Mesendoderm (in vitro differentiated cells): ENCODE data around the gene SLC25A23.

Experiments
- DNase-seq: peaks from one replicate; pipeline ENCODE4 v3.0.0; 2013
- H2AK5ac ChIP-seq: 2 replicates; pipeline ENCODE4 v1.6.1; 2013; ENCODE audit warnings: low read length, inconsistent platforms
- H2BK120ac ChIP-seq: 2 replicates; pipeline ENCODE4 v1.6.1; 2013; ENCODE audit warnings: low read depth, mild to moderate bottlenecking, low read length, moderate library complexity, mixed read lengths
- H2BK15ac ChIP-seq: replicated peaks from 2 replicates; pipeline ENCODE4 v1.6.1; 2013; ENCODE audit warnings: low read depth, mild to moderate bottlenecking, moderate library complexity
- H2BK5ac ChIP-seq: 2 replicates; pipeline ENCODE4 v1.6.1; 2013; ENCODE audit warnings: low read length, inconsistent platforms
- H3K18ac ChIP-seq: 2 replicates; pipeline ENCODE4 v1.6.1; 2013; ENCODE audit warnings: mild to moderate bottlenecking, low read length, mixed read lengths
- H3K23ac ChIP-seq: one replicate; pipeline ENCODE4 v1.6.1; 2013; ENCODE audit warnings: low read length
- H3K27ac ChIP-seq: 2 replicates; pipeline ENCODE4 v1.5.1; 2013; ENCODE audit warnings: low read depth, mild to moderate bottlenecking, inconsistent platforms, low read length, moderate library complexity
- H3K27me3 ChIP-seq: 2 replicates; pipeline ENCODE4 v1.6.1; 2013; ENCODE audit warnings: low read length, control low read depth, mild to moderate bottlenecking, inconsistent platforms; ENCODE audit not compliant: insufficient read depth, poor library complexity
- H3K36me3 ChIP-seq: 2 replicates; pipeline ENCODE4 v1.6.1; 2013; ENCODE audit warnings: low read length, inconsistent platforms; ENCODE audit not compliant: control insufficient read depth, insufficient read depth
- H3K4ac ChIP-seq: one replicate; pipeline ENCODE4 v1.6.1; 2013; ENCODE audit warnings: low read depth, mild to moderate bottlenecking, low read length, moderate library complexity
- H3K4me1 ChIP-seq: 2 replicates; pipeline ENCODE4 v1.6.1; 2013; ENCODE audit warnings: low read depth, low read length, inconsistent platforms; ENCODE audit not compliant: control insufficient read depth
- H3K4me2 ChIP-seq: 2 replicates; pipeline ENCODE4 v1.6.1; 2013; ENCODE audit warnings: low read length
- H3K4me3 ChIP-seq: 2 replicates; pipeline ENCODE4 v1.5.1; 2013; ENCODE audit warnings: mild to moderate bottlenecking, low read length
- H3K56ac ChIP-seq: one replicate; pipeline ENCODE4 v1.6.1; 2013; ENCODE audit warnings: low read length
- H3K79me1 ChIP-seq: 2 replicates; pipeline ENCODE4 v1.6.1; 2013; ENCODE audit warnings: low read length, inconsistent platforms
- H3K79me2 ChIP-seq: 2 replicates; pipeline ENCODE4 v1.6.1; 2013; ENCODE audit warnings: mild to moderate bottlenecking, low read length; ENCODE audit not compliant: control insufficient read depth, insufficient read depth
- H3K9ac ChIP-seq: 2 replicates; pipeline ENCODE4 v1.6.1; 2013; ENCODE audit warnings: low read length, inconsistent platforms
- H4K5ac ChIP-seq: one replicate; pipeline ENCODE4 v1.6.1; 2013; ENCODE audit warnings: low read length
- H4K8ac ChIP-seq: one replicate; pipeline ENCODE4 v1.6.1; 2013; ENCODE audit warnings: low read depth, mild to moderate bottlenecking, control low read depth, low read length, moderate library complexity
- WGBS: extraction: QIAGEN DNeasy Blood & Tissue Kit; methylation state at CpG from one replicate; pipeline ENCODE4 v1.1.7; 2013; ENCODE audit warnings: low lambda C conversion rate, missing lambda C conversion rate; ENCODE audit not compliant: insufficient coverage; ENCODE audit errors: extremely low coverage; 5-methylcytosine and 5-hydroxymethylcytosine counted together

Gene SLC25A23

GRCh38 chr19:6414793-6415590, 44.6 kb downstream of the SLC25A23 start:
- Histone ChIP-seq H2AK5ac (no peak overlapping the region), H3K36me3 (peaks cover 20% of the 10 kb centered on the region)
- WGBS, result no CpG with 5 or more reads among the region's 47 CpGs

GRCh38 chr19:6413721-6414643, 45.6 kb downstream of the SLC25A23 start:
- H3K4ac ChIP-seq, result no peak overlapping the region
- no peak overlapping the region for H3K27ac ChIP-seq
- no peak overlapping the region for H2BK5ac ChIP-seq
- no peak overlapping the region for H2BK120ac ChIP-seq
- no peak overlapping the region for H3K9ac ChIP-seq
- no peak overlapping the region for H3K4me3 ChIP-seq
- DNase-seq, result peak; percentile 52
- H3K79me1 ChIP-seq, result peaks cover 7% of the 10 kb centered on the region
- H4K8ac ChIP-seq, result no peak overlapping the region
- no CpG with 5 or more reads among the region's 42 CpGs for WGBS
- peaks cover 15% of the 10 kb centered on the region for H3K36me3 ChIP-seq
- no peak overlapping the region for H3K56ac ChIP-seq
- H2BK15ac ChIP-seq, result no peak overlapping the region
- H3K18ac ChIP-seq, result no peak overlapping the region
- H3K79me2 ChIP-seq, result peaks cover 8% of the 10 kb centered on the region
- no peak overlapping the region for H3K23ac ChIP-seq
- no peak overlapping the region for H3K4me2 ChIP-seq
- H3K4me1 ChIP-seq, result no peaks in the 10 kb centered on the region
- H2AK5ac ChIP-seq, result no peak overlapping the region
- no peak overlapping the region for H4K5ac ChIP-seq
- no peaks in the 10 kb centered on the region for H3K27me3 ChIP-seq

More at GRCh38 chr19:6414793-6415590, 44.6 kb downstream of the SLC25A23 start:
- Histone ChIP-seq H3K4me3 (no peak overlapping the region), H3K4ac (no peak overlapping the region), H3K56ac (no peak overlapping the region), H3K27ac (no peak overlapping the region), H4K5ac (no peak overlapping the region), H2BK120ac (no peak overlapping the region), H3K23ac (no peak overlapping the region), H3K27me3 (no peaks in the 10 kb centered on the region), H3K4me2 (no peak overlapping the region), H3K9ac (no peak overlapping the region), H3K79me1 (peaks cover 12% of the 10 kb centered on the region), H3K18ac (no peak overlapping the region), H3K79me2 (peaks cover 17% of the 10 kb centered on the region), H2BK15ac (no peak overlapping the region), H2BK5ac (no peak overlapping the region), H4K8ac (no peak overlapping the region), H3K4me1 (no peaks in the 10 kb centered on the region)
- no peak for DNase-seq

GRCh38 chr19:6413291-6413690, 46.3 kb downstream of the SLC25A23 start:
- Histone ChIP-seq H2BK120ac (no peak overlapping the region), H3K4ac (no peak overlapping the region), H3K4me2 (no peak overlapping the region), H3K23ac (no peak overlapping the region), H3K36me3 (peaks cover 15% of the 10 kb centered on the region), H3K9ac (no peak overlapping the region), H2BK5ac (no peak overlapping the region), H3K4me3 (no peak overlapping the region), H3K27me3 (no peaks in the 10 kb centered on the region), H3K4me1 (no peaks in the 10 kb centered on the region), H3K56ac (no peak overlapping the region), H3K79me1 (peaks cover 5% of the 10 kb centered on the region), H2AK5ac (no peak overlapping the region), H3K79me2 (peaks cover 2% of the 10 kb centered on the region), H3K18ac (no peak overlapping the region), H4K8ac (no peak overlapping the region), H2BK15ac (no peak overlapping the region), H3K27ac (no peak overlapping the region), H4K5ac (no peak overlapping the region)
- no CpG with 5 or more reads among the region's 10 CpGs for WGBS
- DNase-seq, result no peak

- Histone ChIP-seq H4K5ac (no peak overlapping the region), H3K9ac (no peak overlapping the region), H3K4me1 (no peaks in the 10 kb centered on the region), H3K23ac (no peak overlapping the region), H3K4me2 (no peak overlapping the region), H3K27ac (no peak overlapping the region), H3K18ac (no peak overlapping the region), H3K79me2 (peaks cover 2% of the 10 kb centered on the region), H2BK15ac (no peak overlapping the region), H2BK120ac (no peak overlapping the region), H3K56ac (no peak overlapping the region), H3K27me3 (no peaks in the 10 kb centered on the region), H2AK5ac (no peak overlapping the region), H3K4me3 (no peak overlapping the region), H3K4ac (no peak overlapping the region), H4K8ac (no peak overlapping the region), H3K79me1 (peaks cover 4% of the 10 kb centered on the region), H3K36me3 (peaks cover 11% of the 10 kb centered on the region), H2BK5ac (no peak overlapping the region)
- DNase-seq, result peak; percentile 67
- no CpG with 5 or more reads among the region's 15 CpGs for WGBS
Observed at GRCh38 chr19:6412447-6413091, 47.0 kb downstream of the SLC25A23 start.

- Histone ChIP-seq H3K56ac (no peak overlapping the region), H3K4ac (no peak overlapping the region), H2AK5ac (no peak overlapping the region), H3K4me1 (no peaks in the 10 kb centered on the region), H3K27me3 (no peaks in the 10 kb centered on the region), H4K5ac (no peak overlapping the region), H3K23ac (no peak overlapping the region), H2BK120ac (no peak overlapping the region), H2BK5ac (no peak overlapping the region), H4K8ac (no peak overlapping the region), H3K79me1 (no peaks in the 10 kb centered on the region), H2BK15ac (no peak overlapping the region), H3K4me2 (no peak overlapping the region), H3K36me3 (peaks cover 6% of the 10 kb centered on the region), H3K18ac (no peak overlapping the region), H3K79me2 (no peaks in the 10 kb centered on the region), H3K9ac (no peak overlapping the region), H3K4me3 (no peak overlapping the region), H3K27ac (no peak overlapping the region)
- WGBS, result no CpG with 5 or more reads among the region's 12 CpGs
- DNase-seq, result no peak
Observed at GRCh38 chr19:6412061-6412446, 47.5 kb downstream of the SLC25A23 start.
